ENCODE measurements around the gene VCP. TPM values are rescaled to one million over a fixed set of nuclear protein-coding genes. Genes with fewer than 3 reads are reported as not detected.

Gene VCP
- total RNA-seq (2022; extraction: Qiagen RNA extraction; ENCODE audit: low read depth) = 264 to 322 TPM (median 298 TPM) in 5 replicates

GRCh38 chr9:35072461-35073278 is at the start of gene VCP:
Gene VCP, minus strand, starts transcription at chr9:35072625. Its CDS starts 272 bp downstream, at chr9:35072353.

GRCh38 chr9:35115680-35116538 is 43.5 kb upstream of the VCP start, which contains the start of gene ATOSB:
Gene ATOSB, minus strand, starts transcription at chr9:35115862. Its CDS starts 7,588 bp downstream, at chr9:35108274.

DNA sequence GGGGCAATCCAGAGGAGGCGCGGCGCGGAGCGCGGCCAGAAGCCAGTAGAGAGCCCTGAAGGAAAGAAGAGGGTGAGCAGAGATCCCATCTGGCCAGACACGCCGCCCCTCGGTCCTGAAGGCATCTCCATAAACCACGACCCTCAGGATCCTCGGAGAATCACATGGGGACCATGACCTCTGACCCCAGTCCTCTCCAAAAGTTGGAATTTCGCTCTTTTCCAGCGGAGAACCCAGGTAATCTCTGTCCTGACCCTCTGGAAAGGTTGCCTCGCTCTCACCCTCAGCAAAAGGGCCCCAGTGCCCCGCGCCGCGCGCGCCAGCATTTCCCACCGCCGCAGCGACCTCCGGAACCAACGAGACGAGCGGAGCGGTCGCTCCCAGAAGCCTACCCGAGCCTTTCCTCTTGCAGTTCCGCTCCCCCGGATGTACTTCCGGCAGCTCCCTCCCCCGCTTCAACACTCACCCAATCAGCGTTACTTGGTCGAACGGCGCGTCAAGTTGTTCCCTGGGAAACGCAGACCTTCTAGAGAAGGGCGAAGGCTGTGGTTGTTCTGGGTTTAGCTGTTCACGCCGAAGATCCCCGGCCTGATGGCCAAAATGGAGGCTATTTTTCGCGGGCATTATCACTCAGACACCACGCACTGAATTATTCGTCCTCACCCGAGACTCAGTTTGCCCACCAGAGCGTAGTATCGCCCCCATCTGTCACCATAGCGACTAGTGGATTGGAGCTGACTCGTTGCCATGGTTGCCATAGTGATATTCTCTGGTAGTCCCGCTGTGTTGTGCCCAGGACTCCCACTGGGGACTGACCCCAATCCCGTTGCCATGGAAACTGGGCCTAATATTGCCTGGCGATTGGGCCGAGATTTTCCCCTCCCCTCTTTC is 30.6 kb upstream of the VCP start, which contains the start of gene STOML2:
Gene STOML2, minus strand, starts transcription at position 363 of the 891 bp plus-strand sequence. Its CDS starts 37 bp downstream, at position 326.

GRCh38 chr9:35096035-35096849 is 23.8 kb upstream of the VCP start, which contains the start of gene PIGO:
Gene PIGO, minus strand, starts transcription at chr9:35096591. Its CDS starts 1,026 bp downstream, at chr9:35095565.

GRCh38 chr9:35079426-35080341 is 7.3 kb upstream of the VCP start, which contains the start of gene FANCG:
Gene FANCG, minus strand, starts transcription at chr9:35079942. Its CDS starts 418 bp downstream, at chr9:35079524.

Other genes with a start within 250 kb of the VCP start
- gene PHF24, start 114.3 kb downstream of the VCP start, total RNA-seq (2022; extraction: Qiagen RNA extraction; ENCODE audit: low read depth) = 0.07 to 0.18 TPM (median 0.17 TPM) in 5 replicates
- gene DNAJB5, start 82.9 kb downstream of the VCP start, total RNA-seq (2022; extraction: Qiagen RNA extraction; ENCODE audit: low read depth) = 3.7 to 5.4 TPM (median 4.8 TPM) in 5 replicates
- gene FANCG, start 7.3 kb upstream of the VCP start, total RNA-seq (2022; extraction: Qiagen RNA extraction; ENCODE audit: low read depth) = 35.8 to 58.3 TPM (median 55.3 TPM) in 5 replicates
- gene PIGO, start 24.0 kb upstream of the VCP start, total RNA-seq (2022; extraction: Qiagen RNA extraction; ENCODE audit: low read depth) = 45.3 to 52.5 TPM (median 50.2 TPM) in 5 replicates
- 216 to 280 TPM (median 256 TPM) in 5 replicates for gene STOML2, start 30.5 kb upstream of the VCP start, total RNA-seq (2022; extraction: Qiagen RNA extraction; ENCODE audit: low read depth)
- 6.9 to 10.1 TPM (median 8.8 TPM) in 5 replicates for gene ATOSB, start 43.2 kb upstream of the VCP start, total RNA-seq (2022; extraction: Qiagen RNA extraction; ENCODE audit: low read depth)
- 8.7 to 10.1 TPM (median 9.8 TPM) in 5 replicates for gene UNC13B, start 89.4 kb upstream of the VCP start, total RNA-seq (2022; extraction: Qiagen RNA extraction; ENCODE audit: low read depth)